Choroid plexus epithelial cell (primary cell): Measurements from ENCODE around the gene NR6A1.

Experiments
- DNase-seq: peaks from one replicate; pipeline ENCODE4 v3.0.0-alpha.2; 2010; ENCODE audit warnings: low read depth
- H3K4me3 ChIP-seq: 2 replicates; pipeline ENCODE4 v1.5.1; 2011; ENCODE audit warnings: low read depth, mild to moderate bottlenecking, control low read depth, low read length, moderate library complexity
- CTCF ChIP-seq: conservative IDR thresholded peaks from 2 replicates; pipeline ENCODE4 v1.5.1; 2011; ENCODE audit warnings: low read depth, mild to moderate bottlenecking, control low read depth, inconsistent platforms, low read length, moderate library complexity

The NR6A1 gene

GRCh38 chr9:124659099-124659659 is 111.9 kb downstream of the NR6A1 start:
- H3K4me3 ChIP-seq = peak overlapping the region; percentile 65
- peak; percentile 96 for DNase-seq
- no peak for TF ChIP-seq CTCF

GRCh38 chr9:124658165-124659017 is 112.7 kb downstream of the NR6A1 start:
- TF ChIP-seq CTCF = no peak
- DNase-seq = peak; percentile 99
- H3K4me3 ChIP-seq = peak overlapping the region; percentile 65

GRCh38 chr9:124657516-124657915 is 113.6 kb downstream of the NR6A1 start:
- no peak for TF ChIP-seq CTCF
- no peak for DNase-seq
- H3K4me3 ChIP-seq = no peak overlapping the region

- H3K4me3 ChIP-seq = no peak overlapping the region
- no peak for DNase-seq
- no peak for TF ChIP-seq CTCF
Measured at GRCh38 chr9:124654431-124654830, 116.7 kb downstream of the NR6A1 start.

- no peak overlapping the region for H3K4me3 ChIP-seq
- TF ChIP-seq CTCF = no peak
- peak; percentile 59 for DNase-seq
Measured at GRCh38 chr9:124652615-124653393, 118.3 kb downstream of the NR6A1 start.

- no peak for DNase-seq
- H3K4me3 ChIP-seq = no peak overlapping the region
- no peak for TF ChIP-seq CTCF
Measured at GRCh38 chr9:124652203-124652602, 118.9 kb downstream of the NR6A1 start.
